ENCODE data around the gene CNGB1.

Gene CNGB1

GRCh38 chr16:57889960-57890751 is 80.8 kb downstream of the CNGB1 start:
- Histone ChIP-seq H3K9me2 (ENCODE audit: low read depth, low read length) (no peaks in the 10 kb centered on the region), H3K9me3 (ENCODE audit: low read length) (no peaks in the 10 kb centered on the region), H3K79me2 (ENCODE audit: insufficient read depth, low read length) (no peaks in the 10 kb centered on the region), H3K9ac (ENCODE audit: low read length) (no peak overlapping the region), H3K27me3 (ENCODE audit: insufficient read depth, low read length) (no peaks in the 10 kb centered on the region), H4K20me1 (ENCODE audit: insufficient read depth, low read length) (no peaks in the 10 kb centered on the region), H3K4me3 (ENCODE audit: low read depth, low read length, poor library complexity, severe bottlenecking) (no peak overlapping the region), H2AFZ (ENCODE audit: low read length) (no peak overlapping the region), H3K4me1 (ENCODE audit: insufficient read depth, low read length, severe bottlenecking) (peaks cover 5% of the 10 kb centered on the region), H3K4me2 (ENCODE audit: low read length) (no peak overlapping the region), H3F3A (ENCODE audit: insufficient read depth, low read length) (no peaks in the 10 kb centered on the region), H3K36me3 (ENCODE audit: insufficient read depth, low read length) (no peaks in the 10 kb centered on the region), H3K27ac (ENCODE audit: low read depth, low read length, poor library complexity, severe bottlenecking) (no peak overlapping the region)
- TF ChIP-seq CTCF (IDR thresholded peaks at IDR 0.05; ENCODE audit: low read length) (no peak), EZH2 (IDR thresholded peaks at IDR 0.05; ENCODE audit: borderline replicate concordance, low read length) (no peak)

DNA sequence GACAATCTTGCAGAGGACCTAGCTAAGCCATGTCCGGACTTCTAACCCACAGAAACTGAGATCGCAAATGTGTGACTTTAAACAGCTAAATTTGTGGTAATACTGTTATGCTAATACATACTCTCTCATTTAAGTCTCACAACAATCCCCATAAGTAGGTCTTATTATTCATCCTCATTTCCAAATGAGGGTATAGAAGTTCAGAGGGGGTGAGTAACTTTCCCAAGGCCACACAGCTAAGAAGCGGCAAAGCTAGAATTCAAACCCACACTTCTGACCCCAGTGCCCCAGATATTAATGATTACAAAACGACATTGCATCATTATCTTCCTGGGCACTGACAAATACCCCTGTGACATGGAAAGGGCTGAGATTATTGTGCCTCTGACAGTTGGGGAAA is 81.4 kb downstream of the CNGB1 start:
- peaks cover 5% of the 10 kb centered on the region for H3K4me1 ChIP-seq (ENCODE audit: insufficient read depth, low read length, severe bottlenecking)
- no peak overlapping the region for H2AFZ ChIP-seq (ENCODE audit: low read length)
- H3K9me3 ChIP-seq (ENCODE audit: low read length), result no peaks in the 10 kb centered on the region
- TF ChIP-seq EZH2 (IDR thresholded peaks at IDR 0.05; ENCODE audit: borderline replicate concordance, low read length) (no peak), CTCF (IDR thresholded peaks at IDR 0.05; ENCODE audit: low read length) (no peak)
- 0 out of 2 replicates have a peak, but pooled peaks cover 5% of the 10 kb centered on the region for H3K27me3 ChIP-seq (ENCODE audit: insufficient read depth, low read length)
- no peaks in the 10 kb centered on the region for H3K79me2 ChIP-seq (ENCODE audit: insufficient read depth, low read length)
- no peak overlapping the region for H3K4me3 ChIP-seq (ENCODE audit: low read depth, low read length, poor library complexity, severe bottlenecking)
- no peak overlapping the region for H3K9ac ChIP-seq (ENCODE audit: low read length)
- no peaks in the 10 kb centered on the region for H3K9me2 ChIP-seq (ENCODE audit: low read depth, low read length)
- H3K4me2 ChIP-seq (ENCODE audit: low read length), result no peak overlapping the region
- no peak overlapping the region for H3K27ac ChIP-seq (ENCODE audit: low read depth, low read length, poor library complexity, severe bottlenecking)
- H4K20me1 ChIP-seq (ENCODE audit: insufficient read depth, low read length), result no peaks in the 10 kb centered on the region
- H3F3A ChIP-seq (ENCODE audit: insufficient read depth, low read length), result no peaks in the 10 kb centered on the region
- H3K36me3 ChIP-seq (ENCODE audit: insufficient read depth, low read length), result no peaks in the 10 kb centered on the region

DNA sequence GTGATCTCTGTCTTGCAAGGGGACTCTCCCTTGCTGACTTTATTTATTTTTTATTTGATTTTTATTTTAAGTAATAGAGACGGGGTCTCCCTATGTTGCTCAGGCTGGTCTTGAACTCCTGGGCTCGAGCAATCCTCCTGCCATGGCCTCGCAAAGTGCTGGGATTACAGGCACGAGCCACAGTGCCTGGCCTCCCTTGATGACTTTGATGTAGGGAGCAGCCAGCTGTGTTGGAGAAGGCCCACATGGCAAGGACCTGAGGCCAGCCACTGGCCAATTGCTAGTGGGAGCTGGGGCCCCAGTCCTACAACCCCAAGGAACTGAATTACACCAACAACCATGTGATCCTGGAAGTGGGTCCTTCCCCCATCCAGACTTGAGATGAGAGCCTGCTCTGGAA is 81.8 kb downstream of the CNGB1 start:
- Histone ChIP-seq H3K36me3 (ENCODE audit: insufficient read depth, low read length) (no peaks in the 10 kb centered on the region), H3K79me2 (ENCODE audit: insufficient read depth, low read length) (no peaks in the 10 kb centered on the region), H3K9ac (ENCODE audit: low read length) (no peak overlapping the region), H3K27ac (ENCODE audit: low read depth, low read length, poor library complexity, severe bottlenecking) (no peak overlapping the region), H3F3A (ENCODE audit: insufficient read depth, low read length) (no peaks in the 10 kb centered on the region), H3K9me3 (ENCODE audit: low read length) (no peaks in the 10 kb centered on the region), H3K4me2 (ENCODE audit: low read length) (no peak overlapping the region), H4K20me1 (ENCODE audit: insufficient read depth, low read length) (no peaks in the 10 kb centered on the region), H3K4me1 (ENCODE audit: insufficient read depth, low read length, severe bottlenecking) (peaks cover 4% of the 10 kb centered on the region), H3K4me3 (ENCODE audit: low read depth, low read length, poor library complexity, severe bottlenecking) (no peak overlapping the region), H2AFZ (ENCODE audit: low read length) (no peak overlapping the region), H3K27me3 (ENCODE audit: insufficient read depth, low read length) (0 out of 2 replicates have a peak, but pooled peaks cover 5% of the 10 kb centered on the region), H3K9me2 (ENCODE audit: low read depth, low read length) (no peaks in the 10 kb centered on the region)
- TF ChIP-seq CTCF (IDR thresholded peaks at IDR 0.05; ENCODE audit: low read length) (no peak), EZH2 (IDR thresholded peaks at IDR 0.05; ENCODE audit: borderline replicate concordance, low read length) (no peak)

Measured in OCI-LY1 (cell line).